ENCODE measurements around the gene COL6A2. TPM values are rescaled to one million over a fixed set of nuclear protein-coding genes. Genes with fewer than 3 reads are reported as not detected.

The COL6A2 gene
- total and polyA plus RNA-seq, 2 donors, result 55.2 to 182 TPM

DNA sequence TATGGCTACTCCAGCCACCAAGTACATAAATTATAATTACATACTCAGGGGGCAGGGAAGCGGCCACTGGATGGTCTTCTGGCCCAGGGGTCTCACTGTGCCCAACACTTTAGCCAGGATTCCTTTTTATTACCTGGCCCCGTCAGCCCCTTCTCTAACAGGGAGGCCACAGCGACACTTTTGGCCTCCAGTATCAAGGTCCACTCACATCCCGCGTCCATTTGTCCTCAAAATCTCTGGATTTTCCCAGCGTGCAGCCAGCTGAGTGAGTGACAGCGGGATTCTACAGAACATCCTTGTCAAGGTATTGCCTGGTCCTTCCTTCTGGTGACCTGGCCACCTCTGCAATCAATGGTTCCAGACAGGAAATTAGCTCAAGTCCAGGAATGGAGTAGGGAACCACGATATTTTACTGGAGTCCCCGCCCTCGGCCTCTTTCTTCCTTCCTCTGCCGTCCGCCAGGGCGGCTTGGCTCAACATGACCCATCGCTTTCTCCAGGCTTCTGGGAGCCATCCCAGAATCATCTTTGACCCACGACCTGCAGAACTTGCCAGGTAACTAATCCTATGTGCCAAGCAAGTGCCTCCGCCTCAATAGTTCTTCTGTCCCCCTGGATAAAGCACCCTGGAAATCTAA is 2.7 kb upstream of the COL6A2 start:
- Histone ChIP-seq H3K4me3 (ENCODE audit: low read length in 2 of 2) (no peak overlapping the region), H3K4me1 (ENCODE audit: control insufficient read depth in 2 of 2, insufficient read depth in 2 of 2, low read length in 2 of 2) (peaks cover 0 to 2% of the 10 kb centered on the region in 2 donors), H3K27me3 (ENCODE audit: control insufficient read depth in 2 of 2, insufficient read depth in 1 of 2, low read length in 1 of 2) (peaks cover 28 to 46% of the 10 kb centered on the region in 2 donors), H3K27ac (ENCODE audit: low read depth in 1 of 2, low read length in 1 of 2) (no peak overlapping the region), H3K9me3 (ENCODE audit: control insufficient read depth in 2 of 2, insufficient read depth in 1 of 2, low read length in 1 of 2) (peaks cover 1 to 3% of the 10 kb centered on the region in 2 donors), H3K36me3 (ENCODE audit: control insufficient read depth in 2 of 2, insufficient read depth in 2 of 2, low read length in 1 of 2) (no peaks in the 10 kb centered on the region)
- DNase-seq (ENCODE audit: low read depth in 6 of 9, low spot score in 9 of 9), result no peak
- 84% methylated on average over 16 of the region's 16 CpGs for WGBS

DNA sequence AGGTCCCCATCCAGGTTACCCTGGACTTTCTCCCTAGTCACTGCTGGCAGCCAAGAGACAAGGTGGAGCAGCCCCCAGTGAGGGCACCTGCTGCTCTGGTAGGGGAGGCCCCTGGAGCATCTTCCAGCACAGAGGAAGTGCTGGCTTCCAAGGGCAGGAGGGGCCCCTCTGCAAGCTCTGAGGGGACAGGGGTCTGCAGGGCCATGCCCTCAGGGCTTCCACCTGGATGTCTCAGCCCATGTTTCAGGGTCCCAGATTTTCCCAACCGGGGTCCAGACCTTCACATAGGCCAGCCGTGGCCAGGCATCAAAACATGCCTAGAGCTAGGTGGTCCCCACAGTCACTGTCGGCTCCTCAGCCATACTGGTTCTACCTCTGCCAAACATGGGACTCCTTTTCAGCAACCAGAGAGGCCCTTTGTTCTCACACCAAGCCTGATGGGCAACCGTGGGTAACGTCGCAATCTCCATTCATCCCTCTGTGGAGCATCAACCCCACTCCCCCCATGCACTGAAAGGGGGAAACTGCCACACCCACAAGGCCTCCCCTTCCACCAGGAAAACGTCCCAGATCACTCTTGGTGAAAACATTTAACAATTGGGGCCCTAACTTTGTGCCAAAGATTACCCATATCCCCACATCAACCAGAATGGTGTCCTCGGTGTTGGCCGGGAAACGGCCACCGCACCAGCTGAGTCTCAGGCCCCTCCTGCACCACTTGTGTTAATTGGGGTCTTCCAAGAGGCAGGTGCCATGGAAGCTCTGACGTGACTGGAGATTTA is 1.9 kb upstream of the COL6A2 start:
- Histone ChIP-seq H3K36me3 (ENCODE audit: control insufficient read depth in 2 of 2, insufficient read depth in 2 of 2, low read length in 1 of 2) (no peaks in the 10 kb centered on the region), H3K27me3 (ENCODE audit: control insufficient read depth in 2 of 2, insufficient read depth in 1 of 2, low read length in 1 of 2) (peaks cover 33 to 54% of the 10 kb centered on the region in 2 donors), H3K4me3 (ENCODE audit: low read length in 2 of 2) (no peak overlapping the region), H3K4me1 (ENCODE audit: control insufficient read depth in 2 of 2, insufficient read depth in 2 of 2, low read length in 2 of 2) (peaks cover 0 to 2% of the 10 kb centered on the region in 2 donors), H3K9me3 (ENCODE audit: control insufficient read depth in 2 of 2, insufficient read depth in 1 of 2, low read length in 1 of 2) (peaks cover 1 to 3% of the 10 kb centered on the region in 2 donors), H3K27ac (ENCODE audit: low read depth in 1 of 2, low read length in 1 of 2) (no peak overlapping the region)
- 96% methylated on average over 12 of the region's 12 CpGs for WGBS
- DNase-seq (ENCODE audit: low read depth in 6 of 9, low spot score in 9 of 9), result no peak

DNA sequence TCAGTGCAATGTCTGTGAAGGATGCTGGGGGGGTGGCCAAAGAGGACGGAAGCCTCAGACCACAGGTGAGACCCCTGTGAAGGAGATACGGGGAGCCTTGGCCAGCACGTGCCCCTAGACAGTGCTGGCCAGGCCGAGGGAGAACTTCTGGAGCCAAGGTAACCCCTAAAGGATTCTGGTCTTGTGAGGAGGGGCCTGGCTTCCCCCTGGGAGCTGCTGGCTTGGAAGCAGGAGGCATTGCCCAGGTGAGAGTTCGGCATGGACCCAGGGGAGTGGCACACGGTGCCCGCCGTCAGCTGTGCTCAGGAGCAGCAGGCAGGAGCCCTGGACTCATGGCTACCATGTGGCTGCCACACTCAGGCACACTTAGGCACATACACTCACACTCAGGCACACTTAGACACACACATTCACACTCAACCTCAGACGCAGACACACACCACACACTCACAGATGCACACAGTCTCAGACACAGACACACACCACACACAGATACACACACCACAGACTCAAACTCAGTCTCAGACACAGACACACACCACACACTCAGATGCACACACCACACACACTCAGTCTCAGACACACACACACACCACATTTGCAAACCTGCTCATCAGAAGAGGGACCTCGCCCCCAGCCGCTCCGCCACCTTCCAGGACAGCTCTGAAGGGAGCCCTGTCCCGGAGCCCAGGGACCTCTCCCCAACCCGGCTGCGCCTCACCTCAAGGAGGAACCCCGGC is 1.1 kb upstream of the COL6A2 start:
- no peak overlapping the region for H3K27ac ChIP-seq (ENCODE audit: low read depth in 1 of 2, low read length in 1 of 2)
- 96% methylated on average over 16 of the region's 16 CpGs for WGBS
- H3K27me3 ChIP-seq (ENCODE audit: control insufficient read depth in 2 of 2, insufficient read depth in 1 of 2, low read length in 1 of 2), result peaks cover 36 to 55% of the 10 kb centered on the region in 2 donors
- H3K9me3 ChIP-seq (ENCODE audit: control insufficient read depth in 2 of 2, insufficient read depth in 1 of 2, low read length in 1 of 2), result peaks cover 0 to 3% of the 10 kb centered on the region in 2 donors
- no peak for DNase-seq (ENCODE audit: low read depth in 6 of 9, low spot score in 9 of 9)
- H3K4me1 ChIP-seq (ENCODE audit: control insufficient read depth in 2 of 2, insufficient read depth in 2 of 2, low read length in 2 of 2), result peaks cover 0 to 2% of the 10 kb centered on the region in 2 donors
- H3K36me3 ChIP-seq (ENCODE audit: control insufficient read depth in 2 of 2, insufficient read depth in 2 of 2, low read length in 1 of 2), result no peaks in the 10 kb centered on the region
- no peak overlapping the region for H3K4me3 ChIP-seq (ENCODE audit: low read length in 2 of 2)

DNA sequence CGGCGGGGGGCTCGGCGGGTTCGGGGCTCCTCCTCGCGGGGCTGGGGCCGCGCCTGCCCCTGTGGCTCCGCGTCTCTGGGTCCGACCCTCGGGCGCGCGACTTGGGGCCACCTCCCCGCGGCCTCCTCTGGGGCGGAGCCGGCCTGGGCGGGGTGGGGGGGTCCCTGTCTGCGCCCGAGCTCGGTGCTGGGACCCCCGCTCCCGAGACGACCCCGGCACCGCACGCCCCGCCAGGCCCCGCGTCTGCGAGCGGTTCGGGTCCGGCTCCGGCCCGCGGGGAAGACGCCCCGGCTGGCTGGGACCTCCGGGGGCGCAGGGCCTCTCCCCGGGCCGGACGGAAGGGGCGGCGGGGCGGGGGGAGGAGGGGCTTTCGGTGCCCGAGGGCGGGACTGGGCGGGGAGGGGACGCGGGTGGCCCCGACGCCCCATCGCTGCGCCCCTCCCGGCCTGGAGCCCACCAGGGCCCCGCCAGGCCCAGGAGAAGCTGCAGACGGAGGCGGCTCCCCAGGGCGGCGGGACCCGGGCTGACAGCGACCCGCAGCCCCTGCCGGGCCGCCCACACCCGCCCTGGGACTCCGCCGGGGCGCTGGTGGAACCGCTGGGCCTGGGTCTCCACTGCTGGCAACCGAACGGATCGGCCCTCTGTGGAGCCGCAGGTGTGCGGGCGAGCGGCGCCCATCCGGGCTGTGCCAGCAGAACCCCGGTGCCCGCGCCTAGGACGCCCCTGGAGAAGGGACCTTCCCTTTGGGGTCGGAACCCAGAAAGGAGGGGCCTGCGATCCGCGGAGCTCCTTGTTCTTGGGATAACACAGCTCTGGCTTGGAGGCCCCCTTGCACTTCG is 610 bp downstream of the COL6A2 start:
- peaks cover 36 to 55% of the 10 kb centered on the region in 2 donors for H3K27me3 ChIP-seq (ENCODE audit: control insufficient read depth in 2 of 2, insufficient read depth in 1 of 2, low read length in 1 of 2)
- no peak for DNase-seq (ENCODE audit: low read depth in 6 of 9, low spot score in 9 of 9)
- peak overlapping the region; percentile 26 to 55 for H3K4me3 ChIP-seq (ENCODE audit: low read length in 2 of 2)

DNA sequence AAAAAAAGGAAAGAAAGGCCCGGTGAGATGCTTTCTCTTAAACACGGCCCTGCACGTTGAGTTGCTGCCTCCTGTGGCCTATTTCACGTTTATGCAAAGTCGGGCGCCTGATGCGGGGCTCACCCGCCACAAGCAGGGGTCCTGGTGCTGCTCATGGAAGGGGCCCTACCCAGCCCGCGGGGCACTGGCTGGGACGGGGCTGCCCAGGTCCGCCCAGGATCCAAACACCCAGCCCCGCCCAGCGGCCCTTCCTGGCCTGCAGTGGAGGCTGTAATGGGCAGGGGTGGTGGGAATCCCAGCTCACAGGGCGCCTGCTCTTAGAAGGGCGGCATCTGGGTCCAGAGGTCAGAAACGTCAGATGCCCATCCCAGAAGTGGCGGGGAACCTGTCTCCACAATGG is 1.6 kb downstream of the COL6A2 start:
- Histone ChIP-seq H3K27ac (ENCODE audit: low read depth in 1 of 2, low read length in 1 of 2) (no peak overlapping the region), H3K9me3 (ENCODE audit: control insufficient read depth in 2 of 2, insufficient read depth in 1 of 2, low read length in 1 of 2) (peaks cover 0 to 3% of the 10 kb centered on the region in 2 donors), H3K4me3 (ENCODE audit: low read length in 2 of 2) (peak overlapping the region in 1 of 2 donors; percentile 18), H3K27me3 (ENCODE audit: control insufficient read depth in 2 of 2, insufficient read depth in 1 of 2, low read length in 1 of 2) (peaks cover 36 to 55% of the 10 kb centered on the region in 2 donors), H3K4me1 (ENCODE audit: control insufficient read depth in 2 of 2, insufficient read depth in 2 of 2, low read length in 2 of 2) (peaks cover 0 to 2% of the 10 kb centered on the region in 2 donors), H3K36me3 (ENCODE audit: control insufficient read depth in 2 of 2, insufficient read depth in 2 of 2, low read length in 1 of 2) (no peaks in the 10 kb centered on the region)
- no peak for DNase-seq (ENCODE audit: low read depth in 6 of 9, low spot score in 9 of 9)
- 61% methylated on average over 18 of the region's 18 CpGs for WGBS

More for the DNA sequence above, 610 bp downstream of the COL6A2 start:
- peaks cover 0 to 3% of the 10 kb centered on the region in 2 donors for H3K9me3 ChIP-seq (ENCODE audit: control insufficient read depth in 2 of 2, insufficient read depth in 1 of 2, low read length in 1 of 2)
- H3K4me1 ChIP-seq (ENCODE audit: control insufficient read depth in 2 of 2, insufficient read depth in 2 of 2, low read length in 2 of 2), result peaks cover 0 to 2% of the 10 kb centered on the region in 2 donors
- peak overlapping the region in 1 of 2 donors; percentile 46 for H3K27ac ChIP-seq (ENCODE audit: low read depth in 1 of 2, low read length in 1 of 2)
- 4% methylated on average over 94 of the region's 94 CpGs for WGBS
- no peaks in the 10 kb centered on the region for H3K36me3 ChIP-seq (ENCODE audit: control insufficient read depth in 2 of 2, insufficient read depth in 2 of 2, low read length in 1 of 2)

DNA sequence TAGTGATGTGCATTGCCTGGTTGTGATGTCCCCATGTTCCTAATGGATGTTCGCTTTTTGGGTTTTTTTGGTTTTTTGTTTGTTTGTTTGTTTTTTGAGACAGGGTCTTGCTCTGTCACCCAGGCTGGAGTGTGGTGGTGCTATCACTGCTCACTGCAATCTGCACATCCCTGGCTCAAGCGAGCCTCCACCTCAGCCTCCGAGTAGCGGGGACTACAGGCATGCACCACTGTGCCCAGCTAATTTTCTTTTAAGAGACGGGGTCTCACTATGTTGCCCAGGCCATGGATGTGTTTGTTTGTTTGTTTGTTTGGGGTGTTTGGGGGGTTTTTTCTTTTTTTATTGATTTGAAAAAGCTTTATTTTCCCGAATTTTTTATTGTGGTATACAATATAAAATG is 2.1 kb downstream of the COL6A2 start:
- Histone ChIP-seq H3K4me1 (ENCODE audit: control insufficient read depth in 2 of 2, insufficient read depth in 2 of 2, low read length in 2 of 2) (peaks cover 0 to 2% of the 10 kb centered on the region in 2 donors), H3K4me3 (ENCODE audit: low read length in 2 of 2) (peak overlapping the region in 1 of 2 donors; percentile 18), H3K9me3 (ENCODE audit: control insufficient read depth in 2 of 2, insufficient read depth in 1 of 2, low read length in 1 of 2) (peaks cover 0 to 3% of the 10 kb centered on the region in 2 donors), H3K27me3 (ENCODE audit: control insufficient read depth in 2 of 2, insufficient read depth in 1 of 2, low read length in 1 of 2) (peaks cover 36 to 55% of the 10 kb centered on the region in 2 donors), H3K36me3 (ENCODE audit: control insufficient read depth in 2 of 2, insufficient read depth in 2 of 2, low read length in 1 of 2) (no peaks in the 10 kb centered on the region), H3K27ac (ENCODE audit: low read depth in 1 of 2, low read length in 1 of 2) (no peak overlapping the region)
- DNase-seq (ENCODE audit: low read depth in 6 of 9, low spot score in 9 of 9), result no peak
- 94% methylated on average over 6 of the region's 6 CpGs for WGBS

GRCh38 chr21:46100426-46100825 is 2.5 kb downstream of the COL6A2 start:
- DNase-seq (ENCODE audit: low read depth in 6 of 9, low spot score in 9 of 9), result no peak
- Histone ChIP-seq H3K36me3 (ENCODE audit: control insufficient read depth in 2 of 2, insufficient read depth in 2 of 2, low read length in 1 of 2) (no peaks in the 10 kb centered on the region), H3K4me3 (ENCODE audit: low read length in 2 of 2) (no peak overlapping the region), H3K27me3 (ENCODE audit: control insufficient read depth in 2 of 2, insufficient read depth in 1 of 2, low read length in 1 of 2) (peaks cover 36 to 55% of the 10 kb centered on the region in 2 donors), H3K27ac (ENCODE audit: low read depth in 1 of 2, low read length in 1 of 2) (no peak overlapping the region), H3K4me1 (ENCODE audit: control insufficient read depth in 2 of 2, insufficient read depth in 2 of 2, low read length in 2 of 2) (peaks cover 0 to 2% of the 10 kb centered on the region in 2 donors), H3K9me3 (ENCODE audit: control insufficient read depth in 2 of 2, insufficient read depth in 1 of 2, low read length in 1 of 2) (peaks cover 0 to 3% of the 10 kb centered on the region in 2 donors)
- 89% methylated on average over 7 of the region's 7 CpGs for WGBS

DNA sequence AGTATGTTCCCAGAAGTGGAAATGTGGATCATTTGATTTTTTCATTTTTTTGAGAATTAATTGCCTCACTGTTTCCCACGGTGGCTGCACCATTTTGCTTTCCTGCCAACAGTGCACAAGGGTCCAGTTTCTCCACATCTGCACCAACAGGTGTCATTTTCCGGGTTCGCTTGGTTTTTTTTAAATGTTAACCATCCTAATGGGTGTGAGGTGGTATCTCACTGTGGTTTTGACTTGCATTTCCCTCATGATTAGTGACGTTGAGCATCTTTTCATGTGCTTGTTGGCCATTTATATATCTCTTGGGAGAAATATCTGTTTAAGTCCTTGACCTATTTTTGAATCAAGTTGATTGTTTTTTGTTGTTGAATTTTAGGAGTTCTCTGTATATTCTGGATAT is 3.0 kb downstream of the COL6A2 start:
- 94% methylated on average over 4 of the region's 4 CpGs for WGBS
- peaks cover 0 to 3% of the 10 kb centered on the region in 2 donors for H3K9me3 ChIP-seq (ENCODE audit: control insufficient read depth in 2 of 2, insufficient read depth in 1 of 2, low read length in 1 of 2)
- H3K27me3 ChIP-seq (ENCODE audit: control insufficient read depth in 2 of 2, insufficient read depth in 1 of 2, low read length in 1 of 2), result peaks cover 34 to 50% of the 10 kb centered on the region in 2 donors
- no peak overlapping the region for H3K4me3 ChIP-seq (ENCODE audit: low read length in 2 of 2)
- no peak for DNase-seq (ENCODE audit: low read depth in 6 of 9, low spot score in 9 of 9)
- H3K27ac ChIP-seq (ENCODE audit: low read depth in 1 of 2, low read length in 1 of 2), result no peak overlapping the region
- H3K36me3 ChIP-seq (ENCODE audit: control insufficient read depth in 2 of 2, insufficient read depth in 2 of 2, low read length in 1 of 2), result no peaks in the 10 kb centered on the region
- peaks cover 0 to 2% of the 10 kb centered on the region in 2 donors for H3K4me1 ChIP-seq (ENCODE audit: control insufficient read depth in 2 of 2, insufficient read depth in 2 of 2, low read length in 2 of 2)
